ENCODE results near the gene ADM. TPM values are rescaled to one million over a fixed set of nuclear protein-coding genes. Genes with fewer than 3 reads are reported as not detected.
A peak's percentile ranks its signal among the peaks of the same experiment; 100 is the strongest.

Gene ADM
- total and polyA plus RNA-seq, 2 donors (not counting 1 experiment from before 2014, with no cell fraction given) = 2.3 to 10.4 TPM

GRCh38 chr11:10308201-10308954, 3.5 kb downstream of the ADM start:
- H3K4me3 ChIP-seq (ENCODE audit: control extremely low read depth in 1 of 5, extremely low read depth in 1 of 5, insufficient read depth in 1 of 5, low read depth in 2 of 5, low read length in 4 of 5) = peak overlapping the region; percentile 26 to 92 (median 55)

More at GRCh38 chr11:10308201-10308954, 3.5 kb downstream of the ADM start:
- TF ChIP-seq EZH2 (IDR thresholded peaks at IDR 0.05; ENCODE audit: borderline replicate concordance, insufficient read depth, low read depth, low read length, poor library complexity, severe bottlenecking) (no peak), CTCF (IDR thresholded peaks at IDR 0.05) (no peak)
- intact Hi-C loops (cut with micrococcal nuclease) = loop anchor here (1.0 to 10.0 kb wide), 9 partner anchors 9 to 994 kb away; partner anchors contain the start of genes AMPD3, RNF141, SBF2 and TMEM41B
- Histone ChIP-seq H3K79me2 (ENCODE audit: control insufficient read depth, insufficient read depth, low read length) (no peaks in the 10 kb centered on the region), H3K36me3 (replicated peaks in 1 of 2; ENCODE audit: control extremely low read depth in 1 of 2, control insufficient read depth in 1 of 2, extremely low read depth in 1 of 2, insufficient read depth in 2 of 2, low read length in 1 of 2) (no peaks in the 10 kb centered on the region), H3K27ac (ENCODE audit: low read length in 2 of 2) (no peak overlapping the region), H3K4me1 (ENCODE audit: control insufficient read depth in 2 of 2, insufficient read depth in 2 of 2, low read length in 2 of 2) (peaks cover 41 to 52% of the 10 kb centered on the region in 2 donors), H3K4me2 (replicated peaks; ENCODE audit: low read depth, low read length, poor library complexity, severe bottlenecking) (peak overlapping the region; percentile 98), H4K20me1 (ENCODE audit: control insufficient read depth, insufficient read depth, low read length, poor library complexity, severe bottlenecking) (no peaks in the 10 kb centered on the region), H3K9me3 (ENCODE audit: control extremely low read depth in 1 of 3, control insufficient read depth in 2 of 3, insufficient read depth in 1 of 3, low read length in 2 of 3) (peaks cover 0 to 16% (median 4%) of the 10 kb centered on the region in 3 donors), H3K9ac (ENCODE audit: low read length) (peak overlapping the region; percentile 82), H3K27me3 (replicated peaks in 1 of 4; ENCODE audit: control extremely low read depth in 1 of 4, control insufficient read depth in 3 of 4, insufficient read depth in 4 of 4, low read length in 3 of 4) (peaks cover 0 to 34% (median 12%) of the 10 kb centered on the region in 4 experiments), H2AFZ (ENCODE audit: insufficient read depth, low read depth, low read length, poor library complexity, severe bottlenecking) (peak overlapping the region; percentile 65)
- CTCF ChIA-PET = interaction anchor here (0.6 to 10.2 kb wide), 28 partner anchors 7 to 707 kb away, joined by 3 to 187 read pairs (median 4); partner anchors contain the start of gene SBF2
- Mint-ChIP-seq H3K27ac (peak overlapping the region; percentile 85), H3K4me1 (peaks cover 46% of the 10 kb centered on the region), H3K9me3 (ENCODE audit: insufficient read depth) (no peaks in the 10 kb centered on the region), H3K27me3 (peaks cover 20% of the 10 kb centered on the region), H3K4me3 (peak overlapping the region; percentile 98)
- ATAC-seq (ENCODE audit: low read depth) (no peak), DNase-seq (no peak)
- POLR2A ChIA-PET = interaction anchor here (0.5 to 1.5 kb wide), 2 partner anchors 15 to 549 kb away, joined by 8 read pairs; no protein-coding TSS in a partner anchor
- 15% methylated on average over 12 of the region's 16 CpGs for WGBS (ENCODE audit: insufficient coverage)
